Peyer's patch (tissue), 4 donors: ENCODE data around the gene ZBTB38.

Source experiments
- POLR2A ChIP-seq, 2 donors: fragments of 450-650 bp; IDR thresholded peaks; one replicate each; pipeline ENCODE4 v1.5.1; 2017; ENCODE audit warnings: antibody characterized with exemption in 2 of 2, mild to moderate bottlenecking in 2 of 2, moderate library complexity in 2 of 2
- TF ChIP-seq, protein P1 (sequence below), 6 experiments: fragments of 450-650 bp in 4 of 6; fragments of 200-600 bp in 2 of 6; sonication (generic) in 1 of 6; IDR thresholded peaks; one replicate each; pipeline ENCODE4 v1.5.1; 2017 to 2019; ENCODE audit warnings: antibody characterized with exemption in 6 of 6, mild to moderate bottlenecking in 3 of 6, moderate library complexity in 1 of 6

DNA sequence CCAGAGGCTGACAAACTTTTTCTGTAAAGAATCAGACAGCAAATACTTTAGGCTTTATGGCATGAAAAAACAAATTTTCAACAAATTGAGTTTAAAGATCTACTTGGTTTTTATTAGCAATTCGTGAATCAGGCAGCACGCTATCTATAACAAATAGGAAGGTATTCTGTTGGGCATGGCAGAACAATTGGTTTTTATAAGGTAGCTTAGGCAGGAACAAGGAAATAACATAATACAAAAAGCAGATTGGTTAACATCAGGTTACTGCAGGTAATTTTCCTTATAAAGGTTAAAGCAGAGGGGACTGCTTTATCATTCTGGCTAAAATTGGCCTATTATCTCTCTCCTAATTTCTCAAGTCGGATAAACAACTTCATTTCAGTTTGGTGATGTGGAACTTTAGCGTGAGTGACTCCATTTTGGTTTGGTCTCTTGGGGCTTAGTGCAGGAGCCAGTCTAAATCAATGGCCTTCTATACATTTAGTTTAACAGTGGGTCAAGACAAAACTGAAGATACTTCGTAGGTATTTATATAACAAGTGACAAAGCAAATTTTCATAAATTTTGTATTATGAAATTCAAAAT is 26.8 kb downstream of the ZBTB38 start:
- no peak for TF ChIP-seq POLR2A (IDR thresholded peaks at IDR 0.05)
- TF ChIP-seq, protein P1, sequence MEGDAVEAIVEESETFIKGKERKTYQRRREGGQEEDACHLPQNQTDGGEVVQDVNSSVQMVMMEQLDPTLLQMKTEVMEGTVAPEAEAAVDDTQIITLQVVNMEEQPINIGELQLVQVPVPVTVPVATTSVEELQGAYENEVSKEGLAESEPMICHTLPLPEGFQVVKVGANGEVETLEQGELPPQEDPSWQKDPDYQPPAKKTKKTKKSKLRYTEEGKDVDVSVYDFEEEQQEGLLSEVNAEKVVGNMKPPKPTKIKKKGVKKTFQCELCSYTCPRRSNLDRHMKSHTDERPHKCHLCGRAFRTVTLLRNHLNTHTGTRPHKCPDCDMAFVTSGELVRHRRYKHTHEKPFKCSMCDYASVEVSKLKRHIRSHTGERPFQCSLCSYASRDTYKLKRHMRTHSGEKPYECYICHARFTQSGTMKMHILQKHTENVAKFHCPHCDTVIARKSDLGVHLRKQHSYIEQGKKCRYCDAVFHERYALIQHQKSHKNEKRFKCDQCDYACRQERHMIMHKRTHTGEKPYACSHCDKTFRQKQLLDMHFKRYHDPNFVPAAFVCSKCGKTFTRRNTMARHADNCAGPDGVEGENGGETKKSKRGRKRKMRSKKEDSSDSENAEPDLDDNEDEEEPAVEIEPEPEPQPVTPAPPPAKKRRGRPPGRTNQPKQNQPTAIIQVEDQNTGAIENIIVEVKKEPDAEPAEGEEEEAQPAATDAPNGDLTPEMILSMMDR (IDR thresholded peaks at IDR 0.05) = no peak
